ENCODE data around the gene UGT1A4. TPM values are rescaled to one million over a fixed set of nuclear protein-coding genes. Genes with fewer than 3 reads are reported as not detected.

Gene UGT1A4
- total RNA-seq, result not detected
- total RNA-seq (2013), result not detected

GRCh38 chr2:233718552-233718951, at the start of gene UGT1A4:
Gene UGT1A4, plus strand, starts transcription at chr2:233718736. Its CDS starts 85 bp downstream, at chr2:233718821.
- Histone ChIP-seq H3K4me3 (ENCODE audit: low read length) (no peak within 1 kb of the TSS), H3K9me3 (ENCODE audit: control insufficient read depth, insufficient read depth, low read length) (no peaks in the 10 kb centered on the region), H3K4me1 (ENCODE audit: control insufficient read depth, insufficient read depth, low read length) (no peaks in the 10 kb centered on the region), H3K27ac (ENCODE audit: low read length) (no peak within 1 kb of the TSS), H3K27me3 (ENCODE audit: control insufficient read depth, insufficient read depth, low read length) (no peaks in the 10 kb centered on the region), H3K36me3 (ENCODE audit: control insufficient read depth, insufficient read depth, low read length) (no peaks in the 10 kb centered on the region)
- Mint-ChIP-seq H3K4me3 (no peak within 1 kb of the TSS), H3K27me3 (ENCODE audit: low read depth in 2 of 2) (peaks cover 9 to 27% of the 10 kb centered on the region in 2 donors), H3K36me3 (no peaks in the 10 kb centered on the region), H3K4me1 (no peaks in the 10 kb centered on the region), H3K9me3 (no peaks in the 10 kb centered on the region), H3K27ac (no peak within 1 kb of the TSS)
- 92% methylated on average over 7 of the region's 7 CpGs for WGBS (ENCODE audit: insufficient coverage)
- no peak for TF ChIP-seq CTCF (IDR thresholded peaks at IDR 0.05)
- intact Hi-C loops (cut with micrococcal nuclease), result no loop called here
- ATAC-seq, result no peak
- DNase-seq, result no peak

GRCh38 chr2:233671290-233672161, 47.0 kb upstream of the UGT1A4 start, which contains the start of gene UGT1A9:
Gene UGT1A9, plus strand, starts transcription at chr2:233671898. Its CDS starts 37 bp downstream, at chr2:233671935.
- intact Hi-C loops (cut with micrococcal nuclease), result no loop called here
- Histone ChIP-seq H3K9me3 (ENCODE audit: control insufficient read depth, insufficient read depth, low read length) (no peaks in the 10 kb centered on the region), H3K4me1 (ENCODE audit: control insufficient read depth, insufficient read depth, low read length) (no peaks in the 10 kb centered on the region), H3K4me3 (ENCODE audit: low read length) (no peak within 1 kb of the TSS), H3K27ac (ENCODE audit: low read length) (no peak within 1 kb of the TSS), H3K27me3 (ENCODE audit: control insufficient read depth, insufficient read depth, low read length) (no peaks in the 10 kb centered on the region), H3K36me3 (ENCODE audit: control insufficient read depth, insufficient read depth, low read length) (no peaks in the 10 kb centered on the region)
- no peaks in the 10 kb centered on the region for H3K9me3 Mint-ChIP-seq
- peaks cover 18 to 44% of the 10 kb centered on the region in 2 donors for H3K27me3 Mint-ChIP-seq (ENCODE audit: low read depth in 2 of 2)
- H3K4me3 Mint-ChIP-seq, result no peak within 1 kb of the TSS
- DNase-seq (no peak), ATAC-seq (no peak)
- H3K27ac Mint-ChIP-seq, result no peak within 1 kb of the TSS
- no peaks in the 10 kb centered on the region for H3K4me1 Mint-ChIP-seq
- no peaks in the 10 kb centered on the region for H3K36me3 Mint-ChIP-seq
- WGBS (ENCODE audit: insufficient coverage), result 91% methylated on average over 5 of the region's 5 CpGs
- TF ChIP-seq CTCF (IDR thresholded peaks at IDR 0.05), result no peak

- no peak overlapping the region for H3K27ac ChIP-seq (ENCODE audit: low read length)
- no peaks in the 10 kb centered on the region for H3K36me3 Mint-ChIP-seq
- no peaks in the 10 kb centered on the region for H3K4me1 ChIP-seq (ENCODE audit: control insufficient read depth, insufficient read depth, low read length)
- no peak for TF ChIP-seq CTCF (IDR thresholded peaks at IDR 0.05)
- H3K27me3 ChIP-seq (ENCODE audit: control insufficient read depth, insufficient read depth, low read length), result no peaks in the 10 kb centered on the region
- no peaks in the 10 kb centered on the region for H3K4me1 Mint-ChIP-seq
- ATAC-seq, result no peak
- H3K4me3 ChIP-seq (ENCODE audit: low read length), result no peak overlapping the region
- H3K4me3 Mint-ChIP-seq, result no peak overlapping the region
- H3K36me3 ChIP-seq (ENCODE audit: control insufficient read depth, insufficient read depth, low read length), result no peaks in the 10 kb centered on the region
- H3K27me3 Mint-ChIP-seq (ENCODE audit: low read depth in 2 of 2), result peaks cover 19 to 51% of the 10 kb centered on the region in 2 donors
- no peaks in the 10 kb centered on the region for H3K9me3 Mint-ChIP-seq
- H3K27ac Mint-ChIP-seq, result no peak overlapping the region
- no peaks in the 10 kb centered on the region for H3K9me3 ChIP-seq (ENCODE audit: control insufficient read depth, insufficient read depth, low read length)
- no CpG with 5 or more reads among the region's 3 CpGs for WGBS (ENCODE audit: insufficient coverage)
- intact Hi-C loops (cut with micrococcal nuclease), result no loop called here
- DNase-seq, result no peak
Measured at GRCh38 chr2:233672886-233673285, 45.6 kb upstream of the UGT1A4 start.

Data from natural killer cell (primary cell).